Upper lobe of left lung (tissue), 4 donors: ENCODE data around the gene TRIM44.

Experiments used
- POLR2A ChIP-seq, 4 donors: fragments of 450-650 bp; IDR thresholded peaks; one replicate each; pipeline ENCODE4 v1.5.1; 2016 to 2017; ENCODE audit warnings: antibody characterized with exemption in 4 of 4, mild to moderate bottlenecking in 2 of 4
- POLR2AphosphoS5 ChIP-seq, 2 donors: sonication (generic); formaldehyde crosslinking; IDR thresholded peaks; one replicate each; pipeline ENCODE4 v1.5.1; 2017; ENCODE audit warnings: antibody characterized with exemption in 2 of 2
- TF ChIP-seq, protein P1 (sequence below), 6 experiments: fragments of 450-650 bp in 4 of 6; fragments of 200-600 bp in 2 of 6; sonication (generic) in 2 of 6; IDR thresholded peaks; one replicate each; pipeline ENCODE4 v1.5.1; 2016 to 2019; ENCODE audit warnings: antibody characterized with exemption in 6 of 6

- TF ChIP-seq, protein P1, sequence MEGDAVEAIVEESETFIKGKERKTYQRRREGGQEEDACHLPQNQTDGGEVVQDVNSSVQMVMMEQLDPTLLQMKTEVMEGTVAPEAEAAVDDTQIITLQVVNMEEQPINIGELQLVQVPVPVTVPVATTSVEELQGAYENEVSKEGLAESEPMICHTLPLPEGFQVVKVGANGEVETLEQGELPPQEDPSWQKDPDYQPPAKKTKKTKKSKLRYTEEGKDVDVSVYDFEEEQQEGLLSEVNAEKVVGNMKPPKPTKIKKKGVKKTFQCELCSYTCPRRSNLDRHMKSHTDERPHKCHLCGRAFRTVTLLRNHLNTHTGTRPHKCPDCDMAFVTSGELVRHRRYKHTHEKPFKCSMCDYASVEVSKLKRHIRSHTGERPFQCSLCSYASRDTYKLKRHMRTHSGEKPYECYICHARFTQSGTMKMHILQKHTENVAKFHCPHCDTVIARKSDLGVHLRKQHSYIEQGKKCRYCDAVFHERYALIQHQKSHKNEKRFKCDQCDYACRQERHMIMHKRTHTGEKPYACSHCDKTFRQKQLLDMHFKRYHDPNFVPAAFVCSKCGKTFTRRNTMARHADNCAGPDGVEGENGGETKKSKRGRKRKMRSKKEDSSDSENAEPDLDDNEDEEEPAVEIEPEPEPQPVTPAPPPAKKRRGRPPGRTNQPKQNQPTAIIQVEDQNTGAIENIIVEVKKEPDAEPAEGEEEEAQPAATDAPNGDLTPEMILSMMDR (IDR thresholded peaks at IDR 0.05) = no peak
- TF ChIP-seq POLR2AphosphoS5 (IDR thresholded peaks at IDR 0.05) (no peak), POLR2A (IDR thresholded peaks at IDR 0.05) (no peak)
Measured at GRCh38 chr11:35815556-35816315, 153.2 kb downstream of the TRIM44 start.
